M059J (cell line): ENCODE results near the gene BPNT1. TPM values are rescaled to one million over a fixed set of nuclear protein-coding genes. Genes with fewer than 3 reads are reported as not detected.
"Not testable (repeated sequence)": the region's sequence is repeated elsewhere in the genome, so short reads cannot be mapped to it uniquely, and the experiment has no call there.

Experiments used
- DNase-seq: peaks from one replicate; pipeline ENCODE4 v3.0.0-alpha.2; 2012; ENCODE audit warnings: low read depth
- total RNA-seq: library from RNA; depleted of rRNA; stranded (reverse); fragments of >200 nt; shearing (Covaris generic); gene quantifications from 2 replicates; pipeline ENCODE4 v1.2.3, GENCODE V29; 2014

The BPNT1 gene
- total RNA-seq, 1 experiment from 2014 or later, result 29.5 TPM

DNA sequence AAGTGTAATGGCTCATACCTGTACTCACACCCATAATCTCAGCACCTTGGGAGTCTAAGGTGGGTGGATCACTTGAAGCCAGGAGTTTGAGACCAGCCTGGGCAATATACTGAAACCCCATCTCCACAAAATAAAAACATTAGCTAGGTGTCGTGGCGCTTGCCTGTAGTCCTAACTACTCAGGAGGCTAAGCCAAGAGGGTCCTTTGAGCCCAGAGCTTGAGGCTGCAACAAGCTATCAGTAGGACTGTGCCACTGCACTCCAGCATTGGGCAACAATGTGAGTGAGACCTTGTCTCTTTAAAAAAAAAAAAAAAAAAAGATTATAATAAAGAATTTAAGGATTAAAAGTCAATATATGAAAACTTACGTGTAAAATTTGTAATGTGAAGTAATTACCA, 11.7 kb downstream of the BPNT1 start:
- no peak for DNase-seq

GRCh38 chr1:220076861-220077762, 12.5 kb downstream of the BPNT1 start:
- DNase-seq, result no peak

DNA sequence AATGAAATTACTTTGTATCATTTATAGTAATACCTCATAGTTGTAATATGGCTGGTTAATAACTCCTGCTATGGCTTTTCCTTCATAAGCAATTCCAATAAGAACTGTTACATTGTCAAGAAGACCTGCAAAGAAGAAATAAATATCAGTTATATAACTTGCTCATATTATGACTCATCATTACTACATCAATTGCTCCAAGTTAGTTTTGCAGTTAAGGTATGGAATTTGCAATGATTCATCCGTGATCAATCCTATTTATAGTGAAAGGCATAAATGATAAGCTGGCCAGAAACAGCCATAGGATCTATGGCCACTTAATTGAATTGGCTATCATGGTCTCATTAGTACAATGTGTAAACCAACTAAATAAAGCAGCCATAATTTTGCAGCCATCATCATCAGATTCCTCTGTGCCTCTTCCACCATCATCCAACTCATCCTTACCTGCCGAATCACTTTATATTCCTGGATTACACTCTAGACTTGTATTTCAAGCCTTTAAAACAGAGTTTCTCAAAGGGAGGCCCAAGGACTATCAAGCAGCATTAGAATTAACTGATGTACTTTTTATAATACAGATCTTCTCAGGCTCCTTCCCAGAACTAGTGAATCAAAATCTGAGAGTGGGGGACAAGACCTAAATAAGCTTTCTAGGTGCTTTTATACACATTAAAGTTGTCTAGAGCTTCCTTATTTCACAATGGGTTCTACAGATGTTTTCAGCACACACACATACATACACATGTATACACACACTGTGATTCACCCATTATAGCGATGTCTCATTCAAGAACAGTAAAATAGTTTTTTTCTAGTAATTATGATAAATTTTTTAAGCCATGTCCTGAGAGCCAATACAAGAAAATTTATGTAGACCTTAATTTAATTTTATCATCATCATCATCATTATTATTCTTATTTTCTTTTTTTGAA, 22.1 kb downstream of the BPNT1 start:
- DNase-seq, result no peak

DNA sequence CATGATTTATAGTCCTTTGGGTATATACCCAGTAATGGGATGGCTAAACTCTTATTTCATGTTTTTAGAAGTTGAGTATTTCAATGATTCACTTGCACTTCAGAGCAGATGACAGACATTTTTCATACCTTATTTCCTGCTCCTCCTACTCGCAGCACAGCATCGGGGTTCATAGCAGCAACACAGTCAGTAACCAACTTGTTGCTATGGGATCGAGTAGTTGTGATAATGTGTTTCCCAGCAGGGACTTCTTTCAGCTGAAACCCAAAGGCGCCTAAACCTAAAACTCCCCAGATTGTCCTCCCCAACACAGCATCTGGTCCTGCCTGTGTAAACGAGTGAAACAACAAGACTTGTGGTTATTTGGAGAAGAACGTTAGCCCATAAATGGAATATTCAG, 27.0 kb downstream of the BPNT1 start:
- no peak for DNase-seq

DNA sequence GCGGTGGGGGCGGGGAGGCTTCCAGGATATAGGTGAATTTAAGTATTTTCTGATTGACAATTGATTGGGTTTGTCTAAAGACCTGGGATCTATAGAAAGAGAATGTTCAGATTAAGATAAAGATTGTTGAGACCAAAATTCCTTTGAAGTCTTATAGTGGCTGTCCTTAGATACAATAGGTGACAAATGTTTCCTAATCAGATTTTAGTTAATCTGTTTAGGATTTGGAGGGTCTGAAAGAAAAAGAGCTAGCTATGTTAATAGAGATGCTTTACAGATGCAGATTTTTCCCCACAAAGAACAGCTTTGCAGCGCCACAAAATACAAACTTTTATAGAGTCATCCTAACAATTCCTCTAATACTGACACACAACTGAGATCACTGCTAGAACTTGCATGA, 28.7 kb downstream of the BPNT1 start:
- DNase-seq, result no peak

- DNase-seq, result no peak
These were observed 33.2 kb downstream of the BPNT1 start for GRCh38 chr1:220056374-220056773.

- DNase-seq, result peak; percentile 96
These were observed 43.3 kb downstream of the BPNT1 start, which contains the start of gene EPRS1 for GRCh38 chr1:220046052-220046930. TSS of gene EPRS1 (minus strand) at chr1:220046505. CDS start at chr1:220046388, 117 bp downstream.

GRCh38 chr1:220045356-220046051, 44.1 kb downstream of the BPNT1 start:
- peak; percentile 4 for DNase-seq

- no peak for DNase-seq
These were observed 44.8 kb downstream of the BPNT1 start for GRCh38 chr1:220044678-220045355.

GRCh38 chr1:220043646-220044045, 45.9 kb downstream of the BPNT1 start:
- no peak for DNase-seq

GRCh38 chr1:220040028-220040596, 49.5 kb downstream of the BPNT1 start:
- DNase-seq, result no peak

GRCh38 chr1:220038640-220039039, 50.9 kb downstream of the BPNT1 start:
- DNase-seq, result no peak

DNA sequence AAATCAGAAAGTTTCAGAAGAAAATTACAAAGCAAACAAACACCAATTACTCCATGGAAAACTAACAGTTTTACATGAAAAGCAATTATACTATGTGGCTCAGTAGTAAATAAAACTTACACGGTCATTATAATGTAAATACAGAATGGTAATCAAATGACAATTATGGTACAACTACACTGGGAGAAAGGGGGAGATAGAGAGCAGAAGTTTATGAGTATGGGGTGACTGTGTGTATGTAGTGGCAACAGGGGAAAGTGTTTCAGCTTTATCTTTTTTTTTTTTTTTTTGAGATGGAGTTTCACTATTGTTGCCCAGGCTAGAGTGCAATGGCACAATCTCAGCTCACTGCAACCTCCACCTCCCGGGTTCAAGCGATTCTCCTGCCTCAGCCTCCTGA, 51.8 kb downstream of the BPNT1 start:
- DNase-seq, result not testable (repeated sequence)

- no peak for DNase-seq
These were observed 56.7 kb downstream of the BPNT1 start for GRCh38 chr1:220032911-220033310.

DNA sequence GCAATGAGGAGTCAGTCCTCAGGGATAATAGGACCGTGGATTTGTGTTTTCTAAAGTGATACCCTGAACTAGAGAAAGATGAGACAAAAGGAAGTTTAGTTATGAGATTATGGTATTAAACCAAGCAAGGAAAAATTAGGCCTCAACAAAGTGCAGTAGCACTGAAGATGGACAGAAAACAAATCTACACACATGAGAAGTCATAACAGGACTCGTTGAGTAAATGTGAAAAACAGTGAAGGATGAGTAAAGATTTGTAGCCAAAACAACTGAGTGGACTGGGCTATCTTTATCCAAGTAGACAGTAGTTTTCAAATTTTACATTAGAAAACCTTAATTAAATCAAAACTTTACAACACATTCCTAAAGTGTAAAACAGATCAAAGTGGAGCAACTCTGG, 58.3 kb downstream of the BPNT1 start:
- DNase-seq, result no peak

GRCh38 chr1:220028346-220028895, 61.2 kb downstream of the BPNT1 start:
- no peak for DNase-seq

DNA sequence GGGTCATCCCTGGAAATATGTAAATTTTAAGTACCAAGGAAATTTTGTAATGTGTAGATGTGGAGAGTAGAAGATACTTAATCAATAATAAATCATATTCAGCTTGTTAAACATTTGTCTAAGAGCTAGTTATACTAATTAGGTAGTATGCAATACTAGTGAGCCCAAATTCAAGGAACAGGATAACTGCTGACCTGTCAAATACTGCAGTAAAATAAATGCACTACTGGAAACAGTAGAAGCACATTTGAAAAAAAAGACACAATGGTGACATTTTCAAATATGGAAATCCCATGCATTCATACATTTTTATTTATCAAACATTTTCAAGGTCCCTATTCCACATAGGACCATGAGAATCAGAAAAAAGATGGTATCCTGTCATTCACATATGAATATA, 70.5 kb downstream of the BPNT1 start:
- no peak for DNase-seq

GRCh38 chr1:220013497-220013896, 76.1 kb downstream of the BPNT1 start:
- peak; percentile 5 for DNase-seq

DNA sequence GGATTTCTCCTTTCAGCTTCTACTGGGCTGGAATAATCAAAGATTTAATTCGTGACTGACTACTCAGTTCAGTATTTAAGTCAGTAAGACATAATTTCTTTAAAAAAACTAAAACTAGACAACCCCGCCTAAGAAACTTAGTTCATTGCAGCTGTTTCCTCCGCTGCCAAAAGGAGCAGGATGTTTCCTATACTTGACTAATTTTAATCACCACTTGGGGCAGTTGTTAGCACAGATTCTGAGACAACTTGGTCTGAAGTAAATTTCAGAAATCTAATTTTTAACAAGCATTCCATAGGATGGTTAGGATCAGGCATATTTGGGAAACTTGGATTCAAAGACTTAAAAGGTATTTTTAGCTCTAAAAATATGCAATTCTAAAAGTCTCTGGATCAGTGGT, 77.3 kb downstream of the BPNT1 start:
- no peak for DNase-seq

- DNase-seq, result no peak
These were observed 78.0 kb downstream of the BPNT1 start for GRCh38 chr1:220011620-220012019.
